LNCaP clone FGC (cell line): ENCODE results near the gene UCHL3.

Experiments
- DNase-seq: peaks from one replicate; pipeline ENCODE4 v3.0.0-alpha.2; 2011; ENCODE audit warnings: low read depth
- H3K4me3 ChIP-seq: 2 replicates; pipeline ENCODE4 v1.5.1; 2011; ENCODE audit warnings: mild to moderate bottlenecking, low read depth, low read length, control low read depth
- CTCF ChIP-seq: IDR thresholded peaks from 2 replicates; pipeline ENCODE4 v1.5.1; 2012; ENCODE audit warnings: mild to moderate bottlenecking; ENCODE audit not compliant: control insufficient read depth, insufficient read depth; ENCODE audit errors: extremely low read depth

The UCHL3 gene

GRCh38 chr13:75554464-75554863 lies 4.9 kb downstream of the UCHL3 start:
- no peak for DNase-seq
- no peak for TF ChIP-seq CTCF
- H3K4me3 ChIP-seq, result no peak overlapping the region

GRCh38 chr13:75554981-75555380 lies 5.4 kb downstream of the UCHL3 start:
- DNase-seq, result no peak
- no peak for TF ChIP-seq CTCF
- H3K4me3 ChIP-seq, result no peak overlapping the region

GRCh38 chr13:75555836-75556235 lies 6.2 kb downstream of the UCHL3 start:
- H3K4me3 ChIP-seq, result no peak overlapping the region
- no peak for TF ChIP-seq CTCF
- no peak for DNase-seq

- no peak for DNase-seq
- H3K4me3 ChIP-seq, result no peak overlapping the region
- TF ChIP-seq CTCF, result no peak
These were observed 7.4 kb downstream of the UCHL3 start for GRCh38 chr13:75556961-75557360.

- no peak for DNase-seq
- no peak for TF ChIP-seq CTCF
- H3K4me3 ChIP-seq, result no peak overlapping the region
These were observed 8.7 kb downstream of the UCHL3 start for GRCh38 chr13:75558145-75558840.

GRCh38 chr13:75566658-75567057 lies 17.1 kb downstream of the UCHL3 start:
- H3K4me3 ChIP-seq, result no peak overlapping the region
- DNase-seq, result peak; percentile 14
- TF ChIP-seq CTCF, result peak; percentile 49

GRCh38 chr13:75569576-75569975 lies 20.0 kb downstream of the UCHL3 start:
- no peak overlapping the region for H3K4me3 ChIP-seq
- no peak for DNase-seq
- TF ChIP-seq CTCF, result no peak
